Duodenal mucosa (tissue), 2 donors: ENCODE measurements around the gene ZBTB20.

Source experiments
- H3K27ac ChIP-seq: one replicate; pipeline ENCODE4 v1.7.0; 2013; ENCODE audit warnings: low read depth, low read length
- H3K27me3 ChIP-seq, 2 donors: one replicate each; pipeline ENCODE4 v1.7.0; 2013; ENCODE audit warnings: low read length in 2 of 2, control low read depth in 1 of 2; ENCODE audit not compliant: insufficient read depth in 2 of 2, control insufficient read depth in 1 of 2
- H3K36me3 ChIP-seq, 2 donors: one replicate each; pipeline ENCODE4 v1.7.0; 2013; ENCODE audit warnings: low read length in 2 of 2, control low read depth in 1 of 2; ENCODE audit not compliant: insufficient read depth in 2 of 2, control insufficient read depth in 1 of 2
- H3K4me1 ChIP-seq, 2 donors: one replicate each; pipeline ENCODE4 v1.7.0; 2013; ENCODE audit warnings: low read length in 2 of 2, control low read depth in 1 of 2; ENCODE audit not compliant: insufficient read depth in 2 of 2, control insufficient read depth in 1 of 2
- H3K4me3 ChIP-seq, 2 donors: one replicate each; pipeline ENCODE4 v1.7.0; 2013; ENCODE audit warnings: low read length in 2 of 2, low read depth in 1 of 2
- H3K9ac ChIP-seq, 2 donors: one replicate each; pipeline ENCODE4 v1.7.0; 2013; ENCODE audit warnings: low read length in 2 of 2, low read depth in 1 of 2
- H3K9me3 ChIP-seq, 2 donors: one replicate each; pipeline ENCODE4 v1.7.0; 2013; ENCODE audit warnings: low read length in 2 of 2, control low read depth in 1 of 2; ENCODE audit not compliant: control insufficient read depth in 1 of 2

Gene ZBTB20

DNA sequence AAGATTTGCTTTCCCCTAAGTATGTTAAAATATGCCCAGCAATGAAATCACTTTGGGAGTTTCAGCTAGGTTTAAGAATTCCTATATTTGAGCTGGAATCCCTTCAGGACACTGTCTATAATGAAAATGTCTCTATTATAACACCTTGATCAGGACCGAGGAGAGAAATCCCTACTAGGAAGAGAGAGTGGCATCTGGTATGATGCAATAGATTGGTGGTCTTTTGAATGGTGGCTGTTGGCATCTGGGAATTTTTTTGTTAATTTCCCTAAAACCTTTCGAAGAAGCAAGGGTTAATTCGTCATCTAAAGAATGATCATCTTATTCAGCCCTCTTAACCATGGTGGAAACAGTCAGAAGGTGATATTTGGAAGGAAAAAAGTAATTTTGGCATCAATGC lies 810.2 kb downstream of the ZBTB20 start:
- H3K27ac ChIP-seq = no peak overlapping the region

DNA sequence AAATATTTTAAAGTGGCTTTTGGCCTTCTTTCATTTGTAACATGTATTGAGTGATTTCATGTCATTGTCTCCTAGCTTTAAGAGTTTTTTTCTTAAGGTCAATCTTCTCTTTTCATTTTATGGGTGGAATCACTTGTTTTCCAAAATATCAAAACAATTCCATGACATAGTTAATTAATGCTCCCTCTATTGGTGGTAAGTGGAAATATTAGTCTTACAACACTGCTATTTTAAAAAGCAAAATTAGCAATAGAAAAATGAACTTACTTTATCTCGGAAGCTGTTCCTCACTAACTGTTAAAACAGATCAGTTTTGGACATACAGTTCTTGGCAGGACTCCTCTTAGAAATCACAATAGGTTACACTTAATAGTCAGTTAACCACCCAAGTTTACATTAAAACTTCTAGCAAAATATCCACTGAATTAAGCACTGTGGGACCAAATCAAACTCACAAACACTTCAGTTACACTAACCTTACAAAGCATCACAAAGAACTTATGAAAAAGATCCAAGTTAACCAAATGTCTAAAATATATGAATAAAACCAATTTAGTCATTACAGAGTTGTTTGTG lies 810.9 kb downstream of the ZBTB20 start:
- Histone ChIP-seq H3K36me3 (peaks cover 3 to 10% of the 10 kb centered on the region in 2 donors), H3K27ac (no peak overlapping the region), H3K9ac (no peak overlapping the region)

More for the DNA sequence above, 810.2 kb downstream of the ZBTB20 start:
- no peaks in the 10 kb centered on the region for H3K9me3 ChIP-seq
- H3K4me3 ChIP-seq = no peak overlapping the region
- H3K36me3 ChIP-seq = peaks cover 3 to 10% of the 10 kb centered on the region in 2 donors
- H3K27me3 ChIP-seq = no peaks in the 10 kb centered on the region
- H3K9ac ChIP-seq = no peak overlapping the region
- H3K4me1 ChIP-seq = no peaks in the 10 kb centered on the region

DNA sequence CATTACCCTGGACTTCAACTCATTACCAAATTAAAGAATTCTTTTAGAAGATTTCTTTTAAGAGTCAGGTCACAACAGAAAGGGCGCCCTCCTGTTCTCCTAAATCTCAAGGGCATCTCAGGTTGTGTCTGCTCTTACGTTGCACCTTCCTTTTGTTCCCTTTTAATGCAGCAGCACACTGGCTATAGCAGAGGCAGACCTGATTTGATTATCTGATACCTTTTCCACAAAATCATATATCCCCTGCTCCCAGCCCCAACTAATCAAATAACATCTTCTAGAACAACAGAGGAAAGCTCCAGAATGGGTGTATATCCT lies 813.2 kb downstream of the ZBTB20 start:
- H3K9me3 ChIP-seq = no peaks in the 10 kb centered on the region
- no peak overlapping the region for H3K27ac ChIP-seq

More for the DNA sequence above, 810.9 kb downstream of the ZBTB20 start:
- no peak overlapping the region for H3K4me3 ChIP-seq
- no peaks in the 10 kb centered on the region for H3K9me3 ChIP-seq
- H3K4me1 ChIP-seq = peaks cover 4% of the 10 kb centered on the region in 2 donors
- H3K27me3 ChIP-seq = no peaks in the 10 kb centered on the region

DNA sequence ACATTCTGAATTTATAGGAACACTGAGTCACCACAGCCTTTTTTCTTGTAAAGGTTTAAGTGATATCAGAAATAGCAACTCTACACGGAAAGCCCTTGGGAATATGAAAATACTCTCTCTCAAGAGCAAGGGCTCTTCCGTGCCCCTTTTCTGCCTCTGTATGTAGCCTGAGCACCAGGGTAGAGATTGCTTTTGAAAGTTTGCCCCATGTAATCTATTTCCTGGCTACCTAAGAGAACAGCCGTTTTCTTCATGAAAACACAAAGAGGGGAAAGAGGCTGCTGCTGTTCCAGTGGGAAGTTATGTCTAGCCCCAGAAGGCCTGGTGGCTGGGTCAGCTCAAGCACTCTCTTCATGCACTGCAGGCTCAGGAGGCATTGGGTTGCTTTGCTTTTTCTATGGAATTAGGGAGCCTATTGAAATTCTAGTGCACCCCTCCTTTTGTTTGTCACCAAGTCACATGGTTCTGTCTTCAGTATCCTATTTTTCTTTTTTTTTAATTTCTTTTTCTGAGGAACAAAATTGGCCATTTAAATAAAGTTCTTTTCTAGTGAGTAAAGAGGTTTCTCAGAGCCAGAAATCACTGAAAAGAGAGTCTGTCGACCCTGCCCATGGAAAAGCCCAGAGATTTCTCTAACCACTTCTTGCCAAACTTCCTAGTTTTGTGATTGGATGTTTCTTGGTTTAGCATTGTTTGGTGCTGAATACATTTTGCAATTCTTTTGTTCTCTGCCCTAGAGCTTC lies 813.7 kb downstream of the ZBTB20 start:
- Histone ChIP-seq H3K9ac (no peak overlapping the region), H3K36me3 (peaks cover 0 to 4% of the 10 kb centered on the region in 2 donors), H3K27me3 (no peaks in the 10 kb centered on the region), H3K4me3 (no peak overlapping the region), H3K27ac (no peak overlapping the region), H3K9me3 (no peaks in the 10 kb centered on the region), H3K4me1 (peaks cover 9 to 10% of the 10 kb centered on the region in 2 donors)

More for the DNA sequence above, 813.2 kb downstream of the ZBTB20 start:
- Histone ChIP-seq H3K4me3 (no peak overlapping the region), H3K27me3 (no peaks in the 10 kb centered on the region), H3K4me1 (peaks cover 9 to 10% of the 10 kb centered on the region in 2 donors), H3K9ac (no peak overlapping the region), H3K36me3 (peaks cover under 1 to 6% of the 10 kb centered on the region in 2 donors)

DNA sequence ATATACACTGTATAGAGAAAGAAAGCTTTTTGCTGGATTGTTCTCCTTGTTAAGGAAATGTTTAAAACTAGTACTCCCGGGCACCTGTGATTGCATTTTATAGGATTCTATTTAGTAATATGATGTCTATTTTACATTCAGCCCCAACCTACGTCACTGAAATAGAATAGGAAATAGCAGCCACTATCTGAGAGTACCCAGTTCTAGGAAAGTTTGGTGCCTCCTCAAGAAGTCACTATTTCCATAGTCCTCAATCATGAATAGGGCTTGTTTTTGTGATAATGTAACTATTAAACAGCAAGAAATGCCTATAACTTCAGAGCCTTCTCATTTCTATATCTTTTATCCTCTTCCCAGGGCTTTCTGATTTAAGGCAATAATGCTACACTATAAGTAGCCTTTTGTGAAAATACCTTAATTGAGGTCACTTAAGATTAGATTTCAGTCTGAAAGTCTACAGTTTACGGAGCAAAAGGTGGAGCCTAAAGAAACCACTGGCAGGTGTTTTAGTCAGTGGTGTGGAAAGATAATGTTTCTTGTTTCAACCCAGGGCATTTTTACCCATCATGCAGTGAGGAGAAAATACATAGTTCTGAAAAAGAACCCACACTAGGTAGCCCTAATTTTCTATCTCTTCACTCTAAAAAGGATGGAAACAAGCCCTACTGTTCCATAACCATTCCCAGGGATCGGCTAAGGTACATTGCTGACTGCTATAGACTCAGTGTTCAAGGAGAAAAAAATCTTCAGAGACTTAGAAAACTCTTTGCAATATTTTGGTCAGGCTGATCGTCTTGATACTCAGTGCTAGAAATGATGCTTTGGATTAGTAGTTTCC lies 814.5 kb downstream of the ZBTB20 start:
- H3K9me3 ChIP-seq = no peaks in the 10 kb centered on the region
- H3K4me3 ChIP-seq = no peak overlapping the region
- H3K4me1 ChIP-seq = peaks cover 9 to 10% of the 10 kb centered on the region in 2 donors
- no peak overlapping the region for H3K9ac ChIP-seq
- no peaks in the 10 kb centered on the region for H3K36me3 ChIP-seq
- no peaks in the 10 kb centered on the region for H3K27me3 ChIP-seq
- H3K27ac ChIP-seq = no peak overlapping the region

DNA sequence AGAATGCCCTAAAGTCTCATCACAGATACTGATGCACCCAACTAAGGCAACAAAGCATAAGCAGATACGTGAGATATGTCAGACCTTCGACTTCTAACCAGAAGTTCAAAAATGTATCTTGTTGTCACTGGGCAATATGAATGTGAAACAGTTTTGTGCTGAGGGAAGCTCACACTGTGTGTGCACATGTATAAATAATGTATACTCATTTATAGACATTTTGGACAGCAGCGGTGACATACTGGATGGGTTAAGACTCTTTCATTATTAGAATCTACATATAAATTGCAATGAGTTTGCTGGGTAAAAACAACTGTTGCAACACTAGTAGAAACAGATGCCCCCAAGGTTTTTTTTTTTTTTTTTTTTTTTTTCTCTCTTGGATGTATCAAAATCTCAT lies 815.4 kb downstream of the ZBTB20 start:
- Histone ChIP-seq H3K4me1 (peaks cover 9 to 10% of the 10 kb centered on the region in 2 donors), H3K36me3 (no peaks in the 10 kb centered on the region), H3K27me3 (no peaks in the 10 kb centered on the region), H3K27ac (no peak overlapping the region), H3K9me3 (no peaks in the 10 kb centered on the region), H3K9ac (no peak overlapping the region), H3K4me3 (no peak overlapping the region)

DNA sequence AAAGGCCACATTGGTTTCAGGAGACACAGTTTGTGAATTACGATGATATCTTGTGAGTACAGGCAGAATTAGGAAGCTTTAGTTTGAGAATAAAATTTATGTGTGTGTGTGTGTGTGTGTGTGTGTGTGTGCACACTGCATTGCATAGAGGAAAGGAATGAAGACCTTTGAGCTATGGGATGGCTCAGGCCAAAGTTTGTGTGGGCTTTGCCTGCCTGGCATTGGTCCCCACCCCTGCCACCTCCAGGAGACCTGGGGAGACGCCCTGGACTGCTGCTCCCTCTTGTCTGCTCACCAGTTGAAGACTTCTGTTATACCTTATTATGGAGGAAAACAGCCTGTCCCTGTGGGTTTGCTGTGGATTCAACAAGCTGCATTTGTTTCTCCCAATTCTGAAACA lies 816.1 kb downstream of the ZBTB20 start:
- H3K4me3 ChIP-seq = no peak overlapping the region
- H3K27ac ChIP-seq = no peak overlapping the region
- no peaks in the 10 kb centered on the region for H3K36me3 ChIP-seq
- no peaks in the 10 kb centered on the region for H3K27me3 ChIP-seq
- H3K4me1 ChIP-seq = peaks cover 9 to 10% of the 10 kb centered on the region in 2 donors
- H3K9ac ChIP-seq = no peak overlapping the region
- H3K9me3 ChIP-seq = no peaks in the 10 kb centered on the region

DNA sequence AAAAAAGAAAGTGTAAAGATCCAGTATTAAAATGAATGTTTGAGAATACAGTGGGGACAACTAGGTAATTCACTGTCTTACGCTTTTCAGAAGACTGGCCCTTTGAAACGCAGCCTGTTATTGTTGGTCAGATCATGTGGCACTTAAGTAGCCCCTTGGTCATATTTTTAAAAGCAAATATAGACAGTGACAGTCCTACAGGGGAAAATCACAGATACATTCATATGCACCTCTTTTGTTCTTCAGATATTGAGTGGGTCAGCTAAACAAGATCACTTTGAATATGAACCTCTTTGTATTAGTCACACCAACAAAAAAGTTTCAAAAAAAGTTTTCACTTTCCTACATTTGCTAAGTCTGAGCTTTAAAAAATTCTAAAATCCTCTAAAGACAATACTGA lies 817.3 kb downstream of the ZBTB20 start:
- no peak overlapping the region for H3K4me3 ChIP-seq
- H3K36me3 ChIP-seq = no peaks in the 10 kb centered on the region
- peaks cover 9 to 10% of the 10 kb centered on the region in 2 donors for H3K4me1 ChIP-seq
- H3K27me3 ChIP-seq = no peaks in the 10 kb centered on the region
- no peak overlapping the region for H3K27ac ChIP-seq
- H3K9me3 ChIP-seq = no peaks in the 10 kb centered on the region
- H3K9ac ChIP-seq = no peak overlapping the region

DNA sequence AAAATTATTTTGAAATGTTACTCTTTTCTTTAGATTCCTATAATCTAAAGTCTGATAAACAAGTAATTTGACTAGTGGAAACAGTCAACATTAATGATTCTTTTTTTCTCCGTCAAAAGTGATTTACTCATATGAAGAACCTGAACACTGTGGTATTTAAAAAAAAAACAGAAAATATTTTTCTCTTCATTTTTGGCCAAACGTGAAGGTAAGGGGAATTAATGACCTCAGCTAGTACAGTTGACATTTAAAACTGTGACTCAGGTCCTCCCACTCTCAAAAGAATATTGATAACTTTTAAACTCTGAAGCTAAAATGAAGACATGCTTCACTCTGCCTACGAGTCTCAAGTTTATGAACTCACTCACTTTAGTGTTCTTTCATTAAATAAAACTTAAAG lies 818.7 kb downstream of the ZBTB20 start:
- H3K36me3 ChIP-seq = peaks cover 0 to 2% of the 10 kb centered on the region in 2 donors
- H3K9ac ChIP-seq = no peak overlapping the region
- H3K27ac ChIP-seq = no peak overlapping the region
- no peaks in the 10 kb centered on the region for H3K27me3 ChIP-seq
- no peaks in the 10 kb centered on the region for H3K9me3 ChIP-seq
- no peak overlapping the region for H3K4me3 ChIP-seq
- H3K4me1 ChIP-seq = peaks cover 9 to 21% of the 10 kb centered on the region in 2 donors

DNA sequence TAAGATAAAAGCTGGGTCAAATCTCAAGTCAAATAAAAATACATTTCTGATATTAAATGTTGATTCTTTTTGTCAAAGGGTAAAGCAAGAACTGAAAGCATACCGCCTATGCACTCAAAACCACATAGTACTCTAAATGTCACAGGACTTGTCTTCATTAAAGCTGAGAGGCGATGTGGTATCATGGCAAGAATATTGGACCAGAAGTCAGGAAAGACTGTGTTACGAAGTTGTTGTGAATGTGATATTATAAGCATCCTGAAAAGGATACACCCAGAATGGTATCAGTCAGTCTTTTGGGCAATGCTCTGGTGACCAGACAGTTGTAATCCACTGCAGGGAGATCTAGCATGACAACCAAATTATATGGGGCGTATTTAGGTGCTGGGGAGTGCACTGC lies 819.4 kb downstream of the ZBTB20 start:
- H3K27me3 ChIP-seq = no peaks in the 10 kb centered on the region
- H3K27ac ChIP-seq = no peak overlapping the region
- no peak overlapping the region for H3K4me3 ChIP-seq
- H3K9ac ChIP-seq = no peak overlapping the region
- peaks cover 9 to 21% of the 10 kb centered on the region in 2 donors for H3K4me1 ChIP-seq
- H3K9me3 ChIP-seq = no peaks in the 10 kb centered on the region
- peaks cover 0 to 4% of the 10 kb centered on the region in 2 donors for H3K36me3 ChIP-seq
